ENCODE results near the gene EMC1. TPM values are rescaled to one million over a fixed set of nuclear protein-coding genes. Genes with fewer than 3 reads are reported as not detected.
"Not testable (repeated sequence)": the region's sequence is repeated elsewhere in the genome, so short reads cannot be mapped to it uniquely, and the experiment has no call there.

Gene EMC1
- total and polyA plus RNA-seq, 2 donors (not counting 3 experiments of a cell fraction or from before 2014, with no cell fraction given) = 77.5 to 164 TPM

DNA sequence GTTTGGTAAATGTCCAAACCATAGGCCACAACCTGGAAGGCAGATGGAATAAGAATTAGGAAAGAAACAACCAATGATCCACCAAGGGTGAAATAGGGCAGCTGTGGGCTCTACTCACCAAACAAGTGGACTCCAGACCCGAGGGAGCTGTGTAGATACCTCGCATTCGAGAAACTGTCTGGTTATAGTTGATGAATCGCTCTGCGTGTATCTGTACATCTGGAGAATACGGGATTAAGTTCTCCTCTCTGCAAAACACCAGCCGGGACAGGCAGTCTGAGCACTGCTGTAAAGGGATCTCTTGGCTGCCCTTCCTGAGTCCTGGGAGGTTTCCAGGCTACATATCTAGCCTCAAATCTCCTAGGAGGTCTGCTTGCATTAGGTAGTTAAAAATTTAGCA is 31.9 kb downstream of the EMC1 start:
- Histone ChIP-seq H3K9me3 (replicated peaks; ENCODE audit: control insufficient read depth, insufficient read depth, low read length) (no peaks in the 10 kb centered on the region), H3K9me1 (replicated peaks; ENCODE audit: control insufficient read depth, extremely low read depth, insufficient read depth, low read length) (no peaks in the 10 kb centered on the region), H3K36me3 (ENCODE audit: control insufficient read depth in 2 of 2, extremely low read depth in 1 of 2, insufficient read depth in 2 of 2, low read length in 2 of 2) (peaks cover 20 to 35% of the 10 kb centered on the region in 2 experiments), H3K4me1 (ENCODE audit: control insufficient read depth, extremely low read depth, insufficient read depth, low read length) (no peaks in the 10 kb centered on the region), H2AFZ (ENCODE audit: low read depth, low read length) (no peak overlapping the region), H3K4me2 (ENCODE audit: insufficient read depth, low read length) (no peak overlapping the region), H4K20me1 (replicated peaks; ENCODE audit: control insufficient read depth, extremely low read depth, insufficient read depth, low read length) (no peaks in the 10 kb centered on the region), H3K79me2 (ENCODE audit: control insufficient read depth, insufficient read depth, low read length) (peaks cover 2% of the 10 kb centered on the region), H3K4me3 (replicated peaks in 1 of 3; ENCODE audit: insufficient read depth in 1 of 3, low read depth in 1 of 3, low read length in 3 of 3) (no peak overlapping the region), H3K27ac (ENCODE audit: insufficient read depth, low read depth, low read length) (no peak overlapping the region), H3K27me3 (ENCODE audit: control insufficient read depth in 2 of 2, insufficient read depth in 2 of 2, low read length in 2 of 2) (no peaks in the 10 kb centered on the region), H3K9ac (replicated peaks; ENCODE audit: extremely low read depth, insufficient read depth, low read length) (no peak overlapping the region)
- no TSS peak for BruUV-seq (replicated peaks)
- DNase-seq (ENCODE audit: low read depth, low spot score) (no peak), FAIRE-seq (no peak)
- POLR2A ChIA-PET = no interaction called here
- dilution Hi-C loops (cut with MboI; ENCODE audit: extremely low pct_ligation_motif_present, low sequenced_read_pairs) = no loop called here
- intact Hi-C loops (cut with micrococcal nuclease) = loop anchor here (10.0 kb wide), 1 partner anchor 315 kb away; the partner anchor contains the start of gene ALDH4A1
- CTCF ChIA-PET = interaction anchor here (1.0 to 1.7 kb wide), 2 partner anchors 11 to 22 kb away, joined by 4 read pairs; no protein-coding TSS in a partner anchor
- TF ChIP-seq FOS (IDR thresholded peaks at IDR 0.05; ENCODE audit: borderline replicate concordance, insufficient read depth, low read length) (no peak), EZH2 (IDR thresholded peaks at IDR 0.05; ENCODE audit: borderline replicate concordance, low read depth, low read length, severe bottlenecking) (no peak), JUN (IDR thresholded peaks at IDR 0.05; ENCODE audit: borderline replicate concordance, insufficient read depth, insufficient read length, low read depth) (no peak), POLR2A (IDR thresholded peaks at IDR 0.05; ENCODE audit: low read depth, low read length) (no peak), MYC (IDR thresholded peaks at IDR 0.05; ENCODE audit: low read depth, low read length) (no peak), GATA2 (IDR thresholded peaks at IDR 0.05; ENCODE audit: insufficient read depth, insufficient read length, low read depth, low read length) (no peak), POLR2AphosphoS5 (IDR thresholded peaks at IDR 0.05; ENCODE audit: insufficient read depth, low read depth, low read length) (no peak), MAX (IDR thresholded peaks at IDR 0.05; ENCODE audit: insufficient read depth, insufficient read length) (no peak)
- TF ChIP-seq, protein P1, sequence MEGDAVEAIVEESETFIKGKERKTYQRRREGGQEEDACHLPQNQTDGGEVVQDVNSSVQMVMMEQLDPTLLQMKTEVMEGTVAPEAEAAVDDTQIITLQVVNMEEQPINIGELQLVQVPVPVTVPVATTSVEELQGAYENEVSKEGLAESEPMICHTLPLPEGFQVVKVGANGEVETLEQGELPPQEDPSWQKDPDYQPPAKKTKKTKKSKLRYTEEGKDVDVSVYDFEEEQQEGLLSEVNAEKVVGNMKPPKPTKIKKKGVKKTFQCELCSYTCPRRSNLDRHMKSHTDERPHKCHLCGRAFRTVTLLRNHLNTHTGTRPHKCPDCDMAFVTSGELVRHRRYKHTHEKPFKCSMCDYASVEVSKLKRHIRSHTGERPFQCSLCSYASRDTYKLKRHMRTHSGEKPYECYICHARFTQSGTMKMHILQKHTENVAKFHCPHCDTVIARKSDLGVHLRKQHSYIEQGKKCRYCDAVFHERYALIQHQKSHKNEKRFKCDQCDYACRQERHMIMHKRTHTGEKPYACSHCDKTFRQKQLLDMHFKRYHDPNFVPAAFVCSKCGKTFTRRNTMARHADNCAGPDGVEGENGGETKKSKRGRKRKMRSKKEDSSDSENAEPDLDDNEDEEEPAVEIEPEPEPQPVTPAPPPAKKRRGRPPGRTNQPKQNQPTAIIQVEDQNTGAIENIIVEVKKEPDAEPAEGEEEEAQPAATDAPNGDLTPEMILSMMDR (IDR thresholded peaks at IDR 0.05; ENCODE audit: extremely low read depth in 1 of 2, insufficient read depth in 1 of 2, low read depth in 1 of 2, low read length in 2 of 2) = no peak

DNA sequence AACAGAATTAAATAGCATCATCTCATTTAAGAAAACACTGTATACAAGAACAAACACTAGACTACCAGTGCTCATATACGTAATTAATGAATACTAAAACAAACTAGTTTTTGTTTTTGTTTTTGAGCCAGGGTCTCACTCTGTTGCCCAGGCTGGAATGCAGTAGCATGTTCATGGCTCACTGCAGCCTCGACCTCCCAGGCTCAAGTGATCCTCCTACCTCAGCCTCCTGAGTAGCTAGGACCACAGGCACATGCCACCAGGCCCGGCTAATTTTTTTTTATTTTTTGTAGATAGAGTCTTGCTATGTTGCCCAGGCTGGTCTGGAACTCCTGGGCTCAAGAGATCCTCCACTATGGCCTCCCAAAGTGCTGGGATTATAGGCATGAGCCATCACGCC is 34.7 kb downstream of the EMC1 start:
- FAIRE-seq; H3K27ac ChIP-seq (ENCODE audit: insufficient read depth, low read depth, low read length); H3K9me1 ChIP-seq (replicated peaks; ENCODE audit: control insufficient read depth, extremely low read depth, insufficient read depth, low read length); POLR2A ChIA-PET; H3K9me3 ChIP-seq (replicated peaks; ENCODE audit: control insufficient read depth, insufficient read depth, low read length); H3K4me2 ChIP-seq (ENCODE audit: insufficient read depth, low read length); H2AFZ ChIP-seq (ENCODE audit: low read depth, low read length); H3K9ac ChIP-seq (replicated peaks; ENCODE audit: extremely low read depth, insufficient read depth, low read length); H3K27me3 ChIP-seq (ENCODE audit: control insufficient read depth in 2 of 2, insufficient read depth in 2 of 2, low read length in 2 of 2); H3K4me1 ChIP-seq (ENCODE audit: control insufficient read depth, extremely low read depth, insufficient read depth, low read length); BruUV-seq (replicated peaks); H4K20me1 ChIP-seq (replicated peaks; ENCODE audit: control insufficient read depth, extremely low read depth, insufficient read depth, low read length); H3K4me3 ChIP-seq (replicated peaks in 1 of 3; ENCODE audit: insufficient read depth in 1 of 3, low read depth in 1 of 3, low read length in 3 of 3); dilution Hi-C loops (cut with MboI; ENCODE audit: extremely low pct_ligation_motif_present, low sequenced_read_pairs); DNase-seq (ENCODE audit: low read depth, low spot score): not testable (repeated sequence)
- CTCF ChIA-PET = interaction anchor here (1.1 kb wide), 1 partner anchor 24 kb away, joined by 3 read pairs; no protein-coding TSS in a partner anchor
- Histone ChIP-seq H3K36me3 (ENCODE audit: control insufficient read depth in 2 of 2, extremely low read depth in 1 of 2, insufficient read depth in 2 of 2, low read length in 2 of 2) (peaks cover 18 to 20% of the 10 kb centered on the region in 2 experiments), H3K79me2 (ENCODE audit: control insufficient read depth, insufficient read depth, low read length) (peaks cover 21% of the 10 kb centered on the region)
- intact Hi-C loops (cut with micrococcal nuclease) = loop anchor here (10.0 kb wide), 1 partner anchor 312 kb away; the partner anchor contains the start of gene ALDH4A1

Data from endothelial cell of umbilical vein (primary cell).